Measurements from ENCODE around the gene PTPMT1. TPM values are rescaled to one million over a fixed set of nuclear protein-coding genes. Genes with fewer than 3 reads are reported as not detected.

PTPMT1 gene
- total RNA-seq, result 61.6 and 77.4 TPM in 2 replicates

DNA sequence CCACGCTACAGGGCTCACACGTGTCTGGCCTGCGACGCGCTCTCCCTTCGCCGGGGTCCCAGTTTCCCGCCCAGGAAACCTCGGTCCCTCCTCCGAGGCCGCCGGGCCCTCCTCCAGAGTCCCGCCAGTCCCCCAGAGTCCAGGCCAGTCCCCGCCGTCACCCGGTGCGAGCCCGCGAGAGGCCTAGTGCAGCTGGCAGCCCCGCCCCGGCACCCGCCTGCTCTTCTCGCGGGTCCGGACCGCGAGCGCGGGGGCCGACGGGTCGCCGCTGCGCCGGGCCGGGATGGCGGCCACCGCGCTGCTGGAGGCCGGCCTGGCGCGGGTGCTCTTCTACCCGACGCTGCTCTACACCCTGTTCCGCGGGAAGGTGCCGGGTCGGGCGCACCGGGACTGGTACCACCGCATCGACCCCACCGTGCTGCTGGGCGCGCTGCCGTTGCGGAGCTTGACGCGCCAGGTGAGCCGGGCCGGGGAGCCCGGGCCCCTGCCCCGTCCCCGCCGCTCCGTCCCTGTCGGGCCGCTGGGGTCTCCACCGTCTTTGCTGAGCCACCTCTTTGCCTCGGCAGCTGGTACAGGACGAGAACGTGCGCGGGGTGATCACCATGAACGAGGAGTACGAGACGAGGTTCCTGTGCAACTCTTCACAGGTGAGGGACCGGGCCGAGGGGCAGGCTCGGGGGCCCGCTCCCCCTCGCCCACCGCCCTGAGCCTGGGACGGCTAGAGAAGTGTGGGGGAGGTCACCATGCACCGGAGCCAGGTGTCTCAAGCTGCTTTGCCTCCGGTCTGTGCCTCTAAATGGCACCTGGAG is at the start of gene PTPMT1:
Gene PTPMT1, plus strand, starts transcription at position 260 of the 809 bp plus-strand sequence. Its CDS starts 24 bp downstream, at position 284.

GRCh38 chr11:47552566-47553405 is 12.6 kb upstream of the PTPMT1 start, which contains the start of gene CELF1:
Gene CELF1 (minus strand): TSS chr11:47553132. CDS start chr11:47499523, 53,609 bp downstream.

GRCh38 chr11:47578524-47579494 is 13.4 kb downstream of the PTPMT1 start, which contains the start of the genes KBTBD4 and NDUFS3:
Gene KBTBD4 (minus strand): TSS chr11:47578970. CDS start chr11:47578951, 19 bp downstream.
Gene NDUFS3 (plus strand): TSS chr11:47579074. CDS start chr11:47579092, 18 bp downstream.

GRCh38 chr11:47586098-47586855 is 20.9 kb downstream of the PTPMT1 start, which contains the start of gene FAM180B:
Gene FAM180B (plus strand): TSS chr11:47586678. CDS start chr11:47586769, 91 bp downstream.

DNA sequence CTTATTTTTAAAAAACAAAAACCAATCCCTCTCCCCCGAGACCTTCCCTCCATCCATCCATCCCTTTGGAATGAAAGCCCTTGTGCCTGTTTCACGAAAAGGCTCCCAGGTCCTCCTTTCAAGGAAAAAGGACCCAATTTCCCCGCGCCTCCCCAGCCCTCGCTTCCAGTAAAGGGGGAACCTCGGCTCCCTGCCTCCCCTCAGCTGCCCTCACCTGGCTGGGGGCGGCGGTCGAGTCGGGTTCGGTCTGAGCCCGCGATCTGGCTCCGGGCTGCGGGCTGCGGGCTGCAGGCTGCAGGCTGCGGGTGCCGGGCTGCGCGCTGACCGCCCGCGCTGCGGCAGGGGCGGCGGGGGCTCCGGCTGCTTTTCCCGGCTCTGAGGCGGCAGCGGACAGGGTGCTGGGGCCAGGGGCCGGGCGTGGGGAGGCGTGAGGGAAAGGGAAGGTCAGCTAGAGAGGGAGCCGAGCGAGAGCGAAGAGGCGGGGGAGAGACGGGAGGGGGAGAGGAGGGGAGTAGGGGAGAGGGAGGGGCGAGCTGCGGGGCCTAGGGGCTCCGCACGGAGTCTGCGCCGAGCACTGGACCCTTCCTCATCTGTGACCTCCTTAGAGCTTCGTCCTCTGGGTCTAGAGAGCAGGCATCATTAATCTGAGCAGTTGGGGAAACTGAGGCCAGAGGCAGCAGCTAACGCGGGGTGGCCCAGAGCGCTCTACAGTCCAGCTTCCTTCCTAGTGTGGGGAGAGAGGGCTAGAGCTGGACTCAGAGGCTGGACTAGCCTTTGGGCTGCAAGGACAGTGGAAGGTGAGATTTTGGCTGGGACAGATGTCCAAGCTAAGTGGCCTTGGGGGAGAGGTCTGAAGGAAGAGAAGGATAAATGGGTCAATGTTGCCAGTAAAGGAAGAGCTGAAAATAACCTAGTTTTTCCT is 28.8 kb downstream of the PTPMT1 start, which contains the start of gene C1QTNF4:
Gene C1QTNF4, minus strand, starts transcription at position 478 of the 922 bp plus-strand sequence. CDS start 3,601 bp downstream, outside the sequence.

Other genes starting within 250 kb of the PTPMT1 start
- not detected in 2 replicates for gene MYBPC3, start 212.9 kb upstream of the PTPMT1 start, total RNA-seq
- gene SPI1, start 187.1 kb upstream of the PTPMT1 start, total RNA-seq, result 0.17 TPM in 1 of 2 replicates, not detected in the other
- gene SLC39A13, start 157.0 kb upstream of the PTPMT1 start, total RNA-seq, result 29.1 and 51.0 TPM in 2 replicates
- gene PSMC3, start 139.2 kb upstream of the PTPMT1 start, total RNA-seq, result 155 and 160 TPM in 2 replicates
- gene RAPSN, start 116.5 kb upstream of the PTPMT1 start, total RNA-seq, result 0.09 and 0.22 TPM in 2 replicates
- gene CELF1, start 12.5 kb upstream of the PTPMT1 start, total RNA-seq, result 77.3 and 97.3 TPM in 2 replicates
- 34.2 and 37.9 TPM in 2 replicates for gene KBTBD4, start 13.4 kb downstream of the PTPMT1 start, total RNA-seq
- gene NDUFS3, start 13.5 kb downstream of the PTPMT1 start, total RNA-seq, result 72.7 and 90.9 TPM in 2 replicates
- not detected in 2 replicates for gene FAM180B, start 21.1 kb downstream of the PTPMT1 start, total RNA-seq
- gene C1QTNF4, start 28.8 kb downstream of the PTPMT1 start, total RNA-seq, result 0.17 and 0.76 TPM in 2 replicates
- 66.1 and 90.2 TPM in 2 replicates for gene MTCH2, start 77.0 kb downstream of the PTPMT1 start, total RNA-seq
- 0.09 and 0.11 TPM in 2 replicates for gene AGBL2, start 149.8 kb downstream of the PTPMT1 start, total RNA-seq
- 45.4 and 46.4 TPM in 2 replicates for gene FNBP4, start 201.7 kb downstream of the PTPMT1 start, total RNA-seq